HUES6 (cell line): ENCODE measurements around the gene TEKT1.
"Not testable (repeated sequence)": the region's sequence is repeated elsewhere in the genome, so short reads cannot be mapped to it uniquely, and the experiment has no call there.

Source experiments
- H3K27ac ChIP-seq: 2 replicates; pipeline ENCODE4 v1.7.0; 2013; ENCODE audit warnings: low read depth, mild to moderate bottlenecking, low read length, inconsistent platforms
- H3K27me3 ChIP-seq: 2 replicates; pipeline ENCODE4 v1.6.1; 2013; ENCODE audit warnings: low read length; ENCODE audit not compliant: control insufficient read depth, insufficient read depth
- H3K36me3 ChIP-seq: 2 replicates; pipeline ENCODE4 v1.6.1; 2013; ENCODE audit warnings: low read length; ENCODE audit not compliant: control insufficient read depth, insufficient read depth
- H3K4me1 ChIP-seq: 2 replicates; pipeline ENCODE4 v1.6.1; 2013; ENCODE audit warnings: low read length; ENCODE audit not compliant: control insufficient read depth, insufficient read depth
- H3K4me3 ChIP-seq: 2 replicates; pipeline ENCODE4 v1.5.1; 2013; ENCODE audit warnings: low read depth, low read length
- H3K9ac ChIP-seq: one replicate; pipeline ENCODE4 v1.6.1; 2013; ENCODE audit warnings: mild to moderate bottlenecking, low read length
- H3K9me3 ChIP-seq: 2 replicates; pipeline ENCODE4 v1.6.1; 2013; ENCODE audit warnings: low read depth, low read length; ENCODE audit not compliant: control insufficient read depth, insufficient read depth

Gene TEKT1

DNA sequence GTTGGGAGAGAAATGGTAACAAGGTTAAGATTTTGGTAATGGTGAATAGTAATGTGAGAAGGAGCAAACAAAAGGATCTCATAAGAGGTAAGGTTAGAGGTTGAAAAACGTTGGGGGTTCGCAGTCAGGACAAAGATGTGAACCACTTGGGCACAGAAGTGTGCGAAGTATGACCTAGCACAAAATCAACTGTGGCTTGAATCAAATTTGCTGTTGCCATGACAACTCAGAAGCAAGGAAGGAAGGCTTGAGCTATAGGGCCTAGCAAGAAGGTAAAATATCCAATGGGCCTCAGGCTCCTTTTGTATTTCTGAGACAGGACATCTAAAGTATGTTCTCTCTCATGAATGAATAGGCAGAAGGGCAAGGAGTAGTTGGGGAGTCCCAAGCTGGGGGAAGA, 24.5 kb upstream of the TEKT1 start:
- Histone ChIP-seq H3K36me3 (no peaks in the 10 kb centered on the region), H3K9me3 (peaks cover 12% of the 10 kb centered on the region; the same call in 1 of the 2 replicates), H3K27ac (no peak overlapping the region), H3K4me1 (no peaks in the 10 kb centered on the region), H3K4me3 (no peak overlapping the region), H3K9ac (no peak overlapping the region), H3K27me3 (no peaks in the 10 kb centered on the region)

- peak overlapping the region; percentile 75; the same call in 1 of the 2 replicates for H3K27ac ChIP-seq
- H3K9ac ChIP-seq = peak overlapping the region; percentile 89
Measured at GRCh38 chr17:6853764-6854442, 22.4 kb upstream of the TEKT1 start.

DNA sequence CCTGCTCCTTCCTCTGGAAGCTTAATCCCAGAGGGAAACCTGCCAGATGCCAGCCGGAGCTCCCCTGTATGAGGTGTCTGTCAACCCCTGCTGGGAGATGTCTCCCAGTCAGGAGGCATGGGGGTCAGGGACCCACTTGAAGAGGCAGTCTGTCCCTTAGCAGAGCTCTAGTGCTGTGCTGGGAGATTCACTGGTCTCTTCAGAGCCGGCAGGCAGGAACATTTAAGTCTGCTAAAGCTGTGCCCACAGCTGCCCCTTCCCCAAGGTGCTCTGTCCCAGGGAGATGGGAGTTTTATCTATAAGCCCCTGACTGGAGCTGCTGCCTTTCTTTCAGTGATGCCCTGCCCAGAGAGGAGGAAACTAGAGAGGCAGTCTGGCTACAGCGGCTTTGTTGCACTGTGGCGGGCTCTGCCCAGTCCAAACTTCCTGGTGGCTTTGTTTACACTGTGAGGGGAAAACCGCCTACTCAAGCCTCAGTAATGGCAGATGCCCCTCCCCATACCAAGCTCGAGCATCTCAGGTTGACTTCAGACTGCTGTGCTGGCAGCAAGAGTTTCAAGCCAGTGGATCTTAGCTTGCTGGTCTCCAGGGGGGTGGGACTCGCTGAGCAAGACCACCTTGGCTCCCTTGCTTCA, 17.1 kb upstream of the TEKT1 start:
- H3K36me3 ChIP-seq, H3K27me3 ChIP-seq, H3K9ac ChIP-seq, H3K27ac ChIP-seq, H3K4me3 ChIP-seq, H3K9me3 ChIP-seq, H3K4me1 ChIP-seq: not testable (repeated sequence)

More at GRCh38 chr17:6853764-6854442, 22.4 kb upstream of the TEKT1 start:
- no peaks in the 10 kb centered on the region for H3K4me1 ChIP-seq
- peaks cover 11% of the 10 kb centered on the region for H3K9me3 ChIP-seq
- H3K36me3 ChIP-seq = no peaks in the 10 kb centered on the region
- peak overlapping the region; percentile 61 for H3K4me3 ChIP-seq
- H3K27me3 ChIP-seq = no peaks in the 10 kb centered on the region

- H3K9me3 ChIP-seq, H3K27ac ChIP-seq, H3K4me3 ChIP-seq, H3K4me1 ChIP-seq, H3K27me3 ChIP-seq, H3K36me3 ChIP-seq, H3K9ac ChIP-seq: not testable (repeated sequence)
Measured at GRCh38 chr17:6846138-6846537, 14.6 kb upstream of the TEKT1 start.

- peaks cover 15% of the 10 kb centered on the region for H3K27me3 ChIP-seq
- H3K27ac ChIP-seq = not testable (repeated sequence)
Measured at GRCh38 chr17:6844406-6844805, 12.9 kb upstream of the TEKT1 start.

DNA sequence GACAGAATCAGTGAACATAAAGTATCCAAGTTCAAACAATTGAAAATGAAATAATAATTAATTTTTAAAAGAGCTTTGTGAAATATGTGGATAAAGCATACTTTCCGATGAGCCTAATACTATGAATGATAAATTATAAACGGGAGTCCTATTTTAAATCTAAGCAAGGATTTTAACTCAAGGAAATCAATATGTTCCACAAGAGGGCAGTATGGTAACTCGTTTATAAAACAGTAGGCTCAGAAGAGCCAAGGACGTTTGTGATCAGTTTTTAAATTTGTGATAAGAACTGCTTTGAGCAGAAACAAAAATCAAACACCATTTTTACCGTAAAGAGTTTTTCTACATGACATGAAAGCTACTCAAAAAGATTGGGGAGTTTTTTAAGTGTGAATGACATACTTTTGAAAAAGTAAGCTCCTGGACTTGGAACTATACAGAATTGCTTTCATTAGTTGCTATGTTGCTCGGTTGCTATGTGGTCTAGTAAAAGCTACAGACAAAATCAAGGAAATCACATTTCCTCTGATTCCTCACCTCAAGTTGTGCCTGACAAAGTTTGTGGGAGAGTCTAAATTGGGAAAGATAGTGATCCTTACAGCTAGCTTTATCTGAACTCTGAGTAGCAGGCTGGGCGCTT, 11.8 kb upstream of the TEKT1 start:
- Histone ChIP-seq H3K4me1 (no peaks in the 10 kb centered on the region), H3K4me3 (no peak overlapping the region), H3K9ac (no peak overlapping the region), H3K36me3 (no peaks in the 10 kb centered on the region), H3K27ac (no peak overlapping the region), H3K27me3 (peaks cover 23% of the 10 kb centered on the region), H3K9me3 (no peaks in the 10 kb centered on the region)

More at GRCh38 chr17:6844406-6844805, 12.9 kb upstream of the TEKT1 start:
- not testable (repeated sequence) for H3K4me3 ChIP-seq, H3K9me3 ChIP-seq, H3K36me3 ChIP-seq, H3K4me1 ChIP-seq, H3K9ac ChIP-seq

GRCh38 chr17:6841769-6842168, 10.2 kb upstream of the TEKT1 start:
- peaks cover 39% of the 10 kb centered on the region for H3K27me3 ChIP-seq
- not testable (repeated sequence) for H3K4me3 ChIP-seq, H3K27ac ChIP-seq, H3K36me3 ChIP-seq, H3K9ac ChIP-seq, H3K9me3 ChIP-seq, H3K4me1 ChIP-seq

DNA sequence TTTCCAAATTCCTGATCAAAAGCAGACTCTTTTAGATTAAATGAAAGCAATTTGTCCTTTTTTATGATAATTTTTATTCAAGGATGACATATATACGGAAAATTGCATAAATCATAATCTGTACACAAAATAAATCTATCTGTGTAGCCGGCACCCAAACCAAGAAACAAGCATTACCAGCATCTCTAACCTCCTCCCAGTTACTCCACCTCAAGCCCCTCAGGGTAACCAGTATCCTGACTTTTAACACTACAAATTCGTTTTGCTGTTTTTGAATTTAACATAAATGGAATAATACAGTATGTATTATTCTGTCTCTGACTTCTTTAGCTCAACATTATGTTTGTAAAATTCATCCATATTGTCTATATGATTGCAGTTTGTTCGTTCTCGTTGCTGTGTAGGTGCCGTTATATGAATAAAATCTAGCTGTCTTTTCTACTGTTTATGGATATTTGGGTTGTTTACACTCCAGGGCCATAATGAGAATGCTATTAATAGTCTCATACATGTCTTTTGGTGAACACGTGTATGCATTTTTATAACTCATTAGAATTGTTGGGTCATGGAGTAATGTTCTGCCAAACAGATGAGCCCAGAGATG, 1.0 kb downstream of the TEKT1 start:
- Histone ChIP-seq H3K27ac (no peak overlapping the region), H3K27me3 (peaks cover 64% of the 10 kb centered on the region), H3K4me3 (no peak overlapping the region), H3K4me1 (no peaks in the 10 kb centered on the region), H3K9ac (no peak overlapping the region), H3K9me3 (no peaks in the 10 kb centered on the region), H3K36me3 (no peaks in the 10 kb centered on the region)

GRCh38 chr17:6823011-6823442, 8.5 kb downstream of the TEKT1 start:
- Histone ChIP-seq H3K4me1 (no peaks in the 10 kb centered on the region), H3K27me3 (peaks cover 10% of the 10 kb centered on the region), H3K4me3 (no peak overlapping the region), H3K27ac (no peak overlapping the region), H3K36me3 (no peaks in the 10 kb centered on the region), H3K9ac (no peak overlapping the region), H3K9me3 (peaks cover 14% of the 10 kb centered on the region)

- Histone ChIP-seq H3K4me1 (no peaks in the 10 kb centered on the region), H3K9me3 (peaks cover 14% of the 10 kb centered on the region), H3K27me3 (peaks cover 15% of the 10 kb centered on the region)
Measured at GRCh38 chr17:6818938-6819337, 12.6 kb downstream of the TEKT1 start.

DNA sequence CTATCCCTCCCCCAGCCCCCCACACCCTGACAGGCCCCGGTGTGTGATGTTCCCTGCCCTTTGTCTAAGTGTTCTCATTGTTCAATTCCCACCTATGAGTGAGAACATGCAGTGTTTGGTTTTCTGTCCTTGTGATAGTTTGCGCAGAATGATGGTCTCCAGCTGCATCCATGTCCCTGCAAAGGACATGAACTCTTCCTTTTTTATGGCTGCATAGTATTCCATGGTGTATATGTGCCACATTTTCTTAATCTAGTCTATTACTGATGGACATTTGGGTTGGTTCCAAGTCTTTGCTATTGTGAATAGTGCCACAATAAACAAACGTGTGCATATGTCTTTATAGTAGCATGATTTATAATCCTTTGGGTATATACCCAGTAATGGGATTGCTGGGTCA, 15.2 kb downstream of the TEKT1 start:
- not testable (repeated sequence) for H3K4me3 ChIP-seq, H3K27ac ChIP-seq, H3K36me3 ChIP-seq, H3K4me1 ChIP-seq, H3K9me3 ChIP-seq, H3K9ac ChIP-seq
- peaks cover 20% of the 10 kb centered on the region for H3K27me3 ChIP-seq

More at GRCh38 chr17:6818938-6819337, 12.6 kb downstream of the TEKT1 start:
- H3K4me3 ChIP-seq = no peak overlapping the region
- no peaks in the 10 kb centered on the region for H3K36me3 ChIP-seq
- H3K9ac ChIP-seq = no peak overlapping the region
- H3K27ac ChIP-seq = no peak overlapping the region
